Transverse colon (tissue), 4 donors: ENCODE results near the gene IL12RB2. TPM values are rescaled to one million over a fixed set of nuclear protein-coding genes. Genes with fewer than 3 reads are reported as not detected.

ENCODE experiments used
- DNase-seq: peaks from one replicate; pipeline ENCODE4 v3.0.0-alpha.2; 2019
- H3K27ac ChIP-seq, 4 donors: fragments of 200-600 bp; sonication (generic); 2 replicates each; pipeline ENCODE4 v1.5.1; 2016 to 2018; ENCODE audit warnings: inconsistent platforms in 4 of 4
- H3K27me3 ChIP-seq: fragments of 200-600 bp; sonication (generic); 2 replicates; pipeline ENCODE4 v1.5.1; 2017; ENCODE audit warnings: inconsistent platforms
- H3K36me3 ChIP-seq, 4 donors: fragments of 200-600 bp; sonication (generic); 2 replicates each; pipeline ENCODE4 v1.5.1; 2017 to 2019; ENCODE audit warnings: inconsistent platforms in 4 of 4
- H3K4me1 ChIP-seq, 4 donors: fragments of 200-600 bp; sonication (generic); 2 replicates each; pipeline ENCODE4 v1.5.1; 2017 to 2020; ENCODE audit warnings: inconsistent platforms in 4 of 4
- H3K4me3 ChIP-seq, 4 donors: fragments of 200-600 bp; sonication (generic); 1 replicate in 1 of 4; 2 replicates in 3 of 4; pipeline versions ENCODE4 v1.5.1 to v1.6.1; 2017 to 2019; ENCODE audit warnings: inconsistent platforms in 4 of 4
- H3K9me3 ChIP-seq, 2 donors: fragments of 200-600 bp; sonication (generic); 2 replicates each; pipeline ENCODE4 v1.5.1; 2017 to 2019; ENCODE audit warnings: inconsistent platforms in 2 of 2
- CTCF ChIP-seq, 5 experiments: fragments of 200-600 bp in 3 of 5; fragments of 450-650 bp in 2 of 5; sonication (generic) in 3 of 5; IDR thresholded peaks; 1 replicate in 2 of 5; 2 replicates in 3 of 5; pipeline ENCODE4 v1.5.1; 2016 to 2017; ENCODE audit warnings: antibody characterized with exemption in 5 of 5, inconsistent platforms in 3 of 5, mild to moderate bottlenecking in 2 of 5, moderate library complexity in 1 of 5
- EP300 ChIP-seq: sonication (generic); formaldehyde crosslinking; IDR thresholded peaks from one replicate; pipeline ENCODE4 v1.6.1; 2017; ENCODE audit warnings: antibody characterized with exemption, low read depth
- POLR2A ChIP-seq: fragments of 450-650 bp; IDR thresholded peaks from one replicate; pipeline ENCODE4 v1.6.1; 2016; ENCODE audit warnings: antibody characterized with exemption, mild to moderate bottlenecking, moderate library complexity
- POLR2AphosphoS5 ChIP-seq, 3 donors: sonication (generic); formaldehyde crosslinking; IDR thresholded peaks; one replicate each; pipeline ENCODE4 v1.6.1; 2016; ENCODE audit warnings: antibody characterized with exemption in 3 of 3
- WGBS, 2 donors: methylation state at CpG; one replicate each; pipeline ENCODE4 v1.1.5; 2018; ENCODE audit warnings: low coverage in 1 of 2; 5-methylcytosine and 5-hydroxymethylcytosine counted together
- in situ Hi-C, 4 donors: fragments of 200-750 bp; cut with MboI; loops; one replicate each; pipeline versions ENCODE4 v1.15.0 to v1.15.1; 2017; ENCODE audit warnings: low sequenced_read_pairs in 3 of 4, low pct_ligation_motif_present in 1 of 4, low pct_unique_long_range_greater_than_20kb in 1 of 4
- intact Hi-C: fragments of 100-400 bp; cut with DNase I; formaldehyde crosslinking; loops from one replicate; pipeline ENCODE4 v1.15.1; 2023; ENCODE audit warnings: low total_unique reads
- total RNA-seq, 4 donors: library from RNA; depleted of rRNA; stranded (reverse); fragments of >200 nt; gene quantifications; one replicate each; pipeline ENCODE4 v1.1.0, GENCODE V29; 2016

Gene IL12RB2
- total RNA-seq, 4 donors from 2014 or later, result 1.2 to 3.3 TPM; not detected in 2

DNA sequence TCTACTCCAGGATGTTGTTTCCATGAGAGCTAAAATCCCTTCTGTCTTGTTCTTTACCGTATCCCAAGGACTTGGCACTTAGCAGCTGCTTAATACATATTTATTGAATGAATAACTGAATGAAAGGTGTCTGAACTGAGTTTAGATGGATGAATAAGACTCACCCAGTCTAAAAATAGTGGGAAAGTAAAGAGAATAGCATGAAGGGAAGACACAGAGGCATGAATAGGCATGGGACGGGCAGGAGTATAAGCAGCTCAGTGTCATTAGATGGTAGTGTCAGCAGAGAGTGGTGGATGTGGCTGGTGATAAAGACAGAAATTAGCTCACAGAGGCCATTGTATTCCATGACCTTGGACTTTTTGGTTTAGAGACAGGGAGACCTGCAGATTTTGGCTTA lies 9.2 kb downstream of the IL12RB2 start:
- TF ChIP-seq POLR2A (no peak), CTCF (IDR thresholded peaks at IDR 0.05) (no peak), POLR2AphosphoS5 (IDR thresholded peaks at IDR 0.05) (no peak), EP300 (no peak)
- Histone ChIP-seq H3K4me3 (no peak overlapping the region), H3K27me3 (no peaks in the 10 kb centered on the region), H3K36me3 (no peaks in the 10 kb centered on the region), H3K27ac (no peak overlapping the region), H3K4me1 (no peaks in the 10 kb centered on the region), H3K9me3 (no peaks in the 10 kb centered on the region)
- intact Hi-C loops, result no loop called here
- in situ Hi-C loops, result no loop called here
- WGBS, 2 donors, result 91 to 94% methylated on average over 2 of the region's 2 CpGs
- no peak for DNase-seq

- DNase-seq, result no peak
- Histone ChIP-seq H3K36me3 (no peaks in the 10 kb centered on the region), H3K27me3 (no peaks in the 10 kb centered on the region), H3K27ac (no peak overlapping the region), H3K4me1 (no peaks in the 10 kb centered on the region), H3K9me3 (no peaks in the 10 kb centered on the region), H3K4me3 (no peak overlapping the region)
- TF ChIP-seq POLR2A, result no peak
- no peak for TF ChIP-seq POLR2AphosphoS5 (IDR thresholded peaks at IDR 0.05)
- TF ChIP-seq CTCF (IDR thresholded peaks at IDR 0.05), result no peak
- TF ChIP-seq EP300, result no peak
- intact Hi-C loops, result no loop called here
- WGBS, 2 donors, result 70 to 81% methylated on average over 4 of the region's 4 CpGs
- in situ Hi-C loops, result no loop called here
These were observed 10.1 kb downstream of the IL12RB2 start for GRCh38 chr1:67317803-67318202.

- Histone ChIP-seq H3K4me3 (no peak overlapping the region), H3K9me3 (no peaks in the 10 kb centered on the region), H3K4me1 (no peaks in the 10 kb centered on the region), H3K27ac (no peak overlapping the region), H3K27me3 (no peaks in the 10 kb centered on the region), H3K36me3 (no peaks in the 10 kb centered on the region)
- intact Hi-C loops, result no loop called here
- TF ChIP-seq CTCF (IDR thresholded peaks at IDR 0.05) (no peak), POLR2A (no peak), EP300 (no peak), POLR2AphosphoS5 (IDR thresholded peaks at IDR 0.05) (no peak)
- no peak for DNase-seq
- in situ Hi-C loops, result no loop called here
- WGBS, 2 donors, result 80 to 100% methylated on average over 1 of the region's 1 CpG
These were observed 14.8 kb downstream of the IL12RB2 start for GRCh38 chr1:67322442-67322841.

- WGBS, 2 donors, result 89% methylated on average over 3 of the region's 3 CpGs; no CpG with 5 or more reads in 1 of the 2 donors
- intact Hi-C loops, result no loop called here
- Histone ChIP-seq H3K4me3 (no peak overlapping the region), H3K27me3 (no peaks in the 10 kb centered on the region), H3K4me1 (no peaks in the 10 kb centered on the region), H3K27ac (no peak overlapping the region), H3K36me3 (no peaks in the 10 kb centered on the region), H3K9me3 (no peaks in the 10 kb centered on the region)
- DNase-seq, result no peak
- in situ Hi-C loops, result no loop called here
- TF ChIP-seq POLR2AphosphoS5 (IDR thresholded peaks at IDR 0.05), result no peak
- no peak for TF ChIP-seq POLR2A
These were observed 15.4 kb downstream of the IL12RB2 start for GRCh38 chr1:67323087-67323486.

GRCh38 chr1:67324068-67324467 lies 16.4 kb downstream of the IL12RB2 start:
- no peak overlapping the region for H3K4me3 ChIP-seq
- DNase-seq, result no peak
- intact Hi-C loops, result no loop called here
- in situ Hi-C loops, result no loop called here
- H3K9me3 ChIP-seq, result no peaks in the 10 kb centered on the region
- H3K36me3 ChIP-seq, result no peaks in the 10 kb centered on the region
- no peaks in the 10 kb centered on the region for H3K27me3 ChIP-seq
- no peak for TF ChIP-seq POLR2A
- no peak for TF ChIP-seq CTCF (IDR thresholded peaks at IDR 0.05)
- no peak for TF ChIP-seq POLR2AphosphoS5 (IDR thresholded peaks at IDR 0.05)
- TF ChIP-seq EP300, result no peak
- no peaks in the 10 kb centered on the region for H3K4me1 ChIP-seq
- WGBS, 2 donors, result 72 to 84% methylated on average over 5 to 8 of the region's 8 CpGs
- no peak overlapping the region for H3K27ac ChIP-seq
